HEK293 (cell line): ENCODE measurements around the gene CSGALNACT2.
A peak's percentile ranks its signal among the peaks of the same experiment; 100 is the strongest.
"Not testable (repeated sequence)": the region's sequence is repeated elsewhere in the genome, so short reads cannot be mapped to it uniquely, and the experiment has no call there.

Source experiments
- CTCF ChIA-PET: fragments of 350-600 bp; formaldehyde crosslinking; extraction: SDS; loops from one replicate; lab custom pipeline; 2021; ENCODE audit warnings: antibody characterized with exemption; lab: Yijun Ruan, JAX
- POLR2A ChIA-PET: fragments of 300-600 bp; formaldehyde crosslinking; extraction: SDS; loops from one replicate; lab custom pipeline; 2020; ENCODE audit warnings: antibody characterized with exemption, inconsistent platforms; lab: Yijun Ruan, JAX
- H3K27ac ChIP-seq: fragments of 200-500 bp; sonication (Bioruptor generic); 2 replicates; pipeline ENCODE4 v1.5.1; 2014; ENCODE audit warnings: low read depth, low read length, control low read depth, inconsistent platforms; ENCODE audit errors: extremely low read depth
- H3K36me3 ChIP-seq, 2 experiments: fragments of 200-500 bp in 1 of 2; sonication (Bioruptor generic) in 1 of 2; 1 replicate in 1 of 2; 2 replicates in 1 of 2; pipeline ENCODE4 v1.5.1; 2014 to 2017; ENCODE audit warnings: inconsistent platforms in 2 of 2, low read length in 2 of 2; ENCODE audit not compliant: control insufficient read depth in 2 of 2, insufficient read depth in 1 of 2
- H3K4me1 ChIP-seq: fragments of 200-500 bp; sonication (Bioruptor generic); 2 replicates; pipeline ENCODE4 v1.5.1; 2014; ENCODE audit warnings: mild to moderate bottlenecking, low read length, inconsistent platforms; ENCODE audit not compliant: control insufficient read depth, insufficient read depth
- H3K4me3 ChIP-seq: 2 replicates; pipeline ENCODE4 v1.5.1; 2011; ENCODE audit warnings: low read depth, mild to moderate bottlenecking, control low read depth, low read length, moderate library complexity
- H3K9me3 ChIP-seq: fragments of 200-500 bp; sonication (Bioruptor generic); 2 replicates; pipeline ENCODE4 v1.5.1; 2014; ENCODE audit warnings: low read depth, low read length, inconsistent platforms; ENCODE audit not compliant: control insufficient read depth, insufficient read depth
- REST ChIP-seq: fragments of 450-650 bp; formaldehyde crosslinking; IDR thresholded peaks from 2 replicates; pipeline ENCODE4 v1.5.1; 2016; ENCODE audit warnings: missing biosample characterization, missing genetic modification characterization
- ZBTB11 ChIP-seq: fragments of 450-650 bp; formaldehyde crosslinking; conservative IDR thresholded peaks from 2 replicates; pipeline ENCODE4 v1.5.1; 2016; ENCODE audit warnings: low read depth, missing biosample characterization, missing genetic modification characterization
- ZBTB8A ChIP-seq: fragments of 450-650 bp; formaldehyde crosslinking; IDR thresholded peaks from 2 replicates; pipeline ENCODE4 v1.5.1; 2016; ENCODE audit warnings: missing biosample characterization, missing genetic modification characterization
- ZIC2 ChIP-seq: fragments of 450-650 bp; formaldehyde crosslinking; IDR thresholded peaks from 2 replicates; pipeline ENCODE4 v1.5.1; 2016; ENCODE audit warnings: missing biosample characterization, missing genetic modification characterization
- ZNF140 ChIP-seq: fragments of 450-650 bp; formaldehyde crosslinking; IDR thresholded peaks from 2 replicates; pipeline ENCODE4 v1.5.1; 2016; ENCODE audit warnings: missing biosample characterization, missing genetic modification characterization
- ZNF202 ChIP-seq: fragments of 450-650 bp; formaldehyde crosslinking; IDR thresholded peaks from 2 replicates; pipeline ENCODE4 v1.5.1; 2016; ENCODE audit warnings: missing biosample characterization, missing genetic modification characterization, borderline replicate concordance
- ZNF292 ChIP-seq: fragments of 450-650 bp; formaldehyde crosslinking; IDR thresholded peaks from 2 replicates; pipeline ENCODE4 v1.5.1; 2016; ENCODE audit warnings: low read depth, missing biosample characterization, missing genetic modification characterization, borderline replicate concordance
- ZNF302 ChIP-seq: fragments of 450-650 bp; formaldehyde crosslinking; IDR thresholded peaks from 2 replicates; pipeline ENCODE4 v1.5.1; 2016; ENCODE audit warnings: missing biosample characterization, missing genetic modification characterization, low read depth
- ZNF341 ChIP-seq: fragments of 450-650 bp; formaldehyde crosslinking; IDR thresholded peaks from 2 replicates; pipeline ENCODE4; 2016; ENCODE audit warnings: low read depth, missing biosample characterization, missing genetic modification characterization
- ZNF394 ChIP-seq: fragments of 450-650 bp; formaldehyde crosslinking; IDR thresholded peaks from 2 replicates; pipeline ENCODE4 v1.5.1; 2016; ENCODE audit warnings: missing biosample characterization, missing genetic modification characterization, mild to moderate bottlenecking, moderate library complexity, borderline replicate concordance
- ZNF426 ChIP-seq: fragments of 450-650 bp; formaldehyde crosslinking; IDR thresholded peaks from 2 replicates; pipeline ENCODE4 v1.5.1; 2017; ENCODE audit warnings: missing biosample characterization, missing genetic modification characterization, mild to moderate bottlenecking, inconsistent platforms, moderate library complexity
- ZNF433 ChIP-seq: fragments of 450-650 bp; formaldehyde crosslinking; IDR thresholded peaks from 2 replicates; pipeline ENCODE4 v1.5.1; 2016; ENCODE audit warnings: missing biosample characterization, missing genetic modification characterization, low read depth
- ZNF501 ChIP-seq: fragments of 450-650 bp; formaldehyde crosslinking; IDR thresholded peaks from 2 replicates; pipeline ENCODE4 v1.5.1; 2016; ENCODE audit warnings: missing biosample characterization, missing genetic modification characterization
- ZNF518A ChIP-seq: fragments of 450-650 bp; formaldehyde crosslinking; conservative IDR thresholded peaks from 2 replicates; pipeline ENCODE4 v1.5.1; 2016; ENCODE audit warnings: low read depth, missing biosample characterization, missing genetic modification characterization
- ZNF555 ChIP-seq: fragments of 450-650 bp; formaldehyde crosslinking; conservative IDR thresholded peaks from 2 replicates; pipeline ENCODE4 v1.5.1; 2017; ENCODE audit warnings: missing biosample characterization, mild to moderate bottlenecking, missing genetic modification characterization, inconsistent platforms
- ZNF558 ChIP-seq: fragments of 450-650 bp; formaldehyde crosslinking; IDR thresholded peaks from 2 replicates; pipeline ENCODE4 v1.5.1; 2016; ENCODE audit warnings: missing biosample characterization, missing genetic modification characterization
- ZNF560 ChIP-seq: fragments of 450-650 bp; formaldehyde crosslinking; IDR thresholded peaks from 2 replicates; pipeline ENCODE4 v1.5.1; 2017; ENCODE audit warnings: missing biosample characterization, missing genetic modification characterization, borderline replicate concordance
- ZNF623 ChIP-seq: fragments of 450-650 bp; formaldehyde crosslinking; IDR thresholded peaks from 2 replicates; pipeline ENCODE4 v1.5.1; 2016; ENCODE audit warnings: missing biosample characterization, missing genetic modification characterization
- ZNF629 ChIP-seq: fragments of 450-650 bp; formaldehyde crosslinking; IDR thresholded peaks from 2 replicates; pipeline ENCODE4 v1.5.1; 2017; ENCODE audit warnings: missing biosample characterization, missing genetic modification characterization
- ZNF654 ChIP-seq: fragments of 450-650 bp; formaldehyde crosslinking; IDR thresholded peaks from 2 replicates; pipeline ENCODE4 v1.5.1; 2016; ENCODE audit warnings: low read depth, missing biosample characterization, missing genetic modification characterization
- ZNF664 ChIP-seq: fragments of 450-650 bp; formaldehyde crosslinking; IDR thresholded peaks from 2 replicates; pipeline ENCODE4 v1.5.1; 2016; ENCODE audit warnings: missing biosample characterization, missing genetic modification characterization
- ZNF791 ChIP-seq: fragments of 450-650 bp; formaldehyde crosslinking; IDR thresholded peaks from 2 replicates; pipeline ENCODE4 v1.5.1; 2016; ENCODE audit warnings: missing biosample characterization, missing genetic modification characterization
- ZXDB ChIP-seq: fragments of 450-650 bp; formaldehyde crosslinking; IDR thresholded peaks from 2 replicates; pipeline ENCODE4 v1.5.1; 2016; ENCODE audit warnings: missing biosample characterization, missing genetic modification characterization

CSGALNACT2 gene

GRCh38 chr10:43094085-43094484 is 44.2 kb upstream of the CSGALNACT2 start:
- POLR2A ChIA-PET: no interaction called here
- peak; percentile 62 for TF ChIP-seq ZIC2
- no peak for TF ChIP-seq ZNF302 (tag by site-specific recombination)
- Histone ChIP-seq H3K9me3 (no peaks in the 10 kb centered on the region), H3K4me1 (no peaks in the 10 kb centered on the region), H3K27ac (no peak overlapping the region), H3K4me3 (no peak overlapping the region), H3K36me3 (no peaks in the 10 kb centered on the region)
- CTCF ChIA-PET: interaction anchor here (0.9 to 1.1 kb wide), 3 partner anchors 99 to 229 kb away, joined by 4 to 5 read pairs (median 5); no protein-coding TSS in a partner anchor

GRCh38 chr10:43099339-43099738 is 38.9 kb upstream of the CSGALNACT2 start:
- H3K9me3 ChIP-seq, CTCF ChIA-PET, H3K36me3 ChIP-seq, H3K4me3 ChIP-seq, POLR2A ChIA-PET, H3K27ac ChIP-seq, H3K4me1 ChIP-seq: not testable (repeated sequence)
- TF ChIP-seq ZNF555 (tag by site-specific recombination): peak; percentile 58
- peak; percentile 59; the same call in 1 of the 2 replicates for TF ChIP-seq ZNF664 (tag by site-specific recombination)
- TF ChIP-seq ZNF654 (tag by site-specific recombination): peak; percentile 37
- TF ChIP-seq ZNF341 (tag by site-specific recombination): 0 out of 2 replicates have a peak, but pooled peaks have one; percentile 25
- peak; percentile 64; the same call in 1 of the 2 replicates for TF ChIP-seq ZNF140 (tag by site-specific recombination)
- peak; percentile 67 for TF ChIP-seq ZNF623 (tag by site-specific recombination)
- TF ChIP-seq ZNF558 (tag by site-specific recombination): peak; percentile 59; the same call in 1 of the 2 replicates
- peak; percentile 46; the same call in 1 of the 2 replicates for TF ChIP-seq REST (tag by site-specific recombination)
- TF ChIP-seq ZNF394: peak; percentile 91
- 0 out of 2 replicates have a peak, but pooled peaks have one; percentile 38 for TF ChIP-seq ZXDB (tag by site-specific recombination)
- 0 out of 2 replicates have a peak, but pooled peaks have one; percentile 24 for TF ChIP-seq ZNF292 (tag by site-specific recombination)
- peak; percentile 57; the same call in 1 of the 2 replicates for TF ChIP-seq ZNF791 (tag by site-specific recombination)
- TF ChIP-seq ZNF433 (tag by site-specific recombination): peak; percentile 53; the same call in 1 of the 2 replicates
- peak; percentile 64; the same call in 1 of the 2 replicates for TF ChIP-seq ZNF202 (tag by site-specific recombination)
- peak; percentile 36; the same call in 1 of the 2 replicates for TF ChIP-seq ZNF560 (tag by site-specific recombination)
- TF ChIP-seq ZBTB8A (tag by site-specific recombination): peak; percentile 62
- TF ChIP-seq ZNF629: peak; percentile 35; the same call in 1 of the 2 replicates
- peak; percentile 72 for TF ChIP-seq ZNF426 (tag by site-specific recombination)
- TF ChIP-seq ZBTB11: peak; percentile 67
- peak; percentile 26; the same call in 1 of the 2 replicates for TF ChIP-seq ZNF501
- TF ChIP-seq ZNF518A (tag by site-specific recombination): peak; percentile 83
